ENCODE results near the gene DVL2. TPM values are rescaled to one million over a fixed set of nuclear protein-coding genes. Genes with fewer than 3 reads are reported as not detected.

Gene DVL2
- total RNA-seq, 1 donor from 2014 or later, result 34.4 TPM

DNA sequence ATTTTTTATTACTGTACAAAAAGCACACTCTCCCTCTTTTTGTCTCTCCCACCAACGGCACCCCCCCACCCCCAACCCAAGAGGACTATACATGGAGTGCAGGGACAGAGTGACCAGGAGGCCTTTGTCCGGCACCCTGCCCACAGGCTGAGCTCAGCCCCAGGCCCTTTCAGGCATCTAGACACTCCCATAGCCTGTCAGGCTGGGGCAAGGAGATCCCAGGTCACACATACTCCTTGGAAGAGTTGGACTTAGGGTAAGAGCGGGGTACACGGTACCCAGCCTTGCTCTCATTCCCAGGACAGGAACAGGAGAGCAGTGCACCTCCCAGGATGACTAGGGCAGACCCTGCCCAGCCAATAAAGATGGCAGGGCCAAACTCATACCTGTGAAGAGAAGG is 25.8 kb upstream of the DVL2 start:
- no peak for TF ChIP-seq EZH2 (IDR thresholded peaks at IDR 0.05; ENCODE audit: insufficient read depth, low read length)
- TF ChIP-seq, protein P1, sequence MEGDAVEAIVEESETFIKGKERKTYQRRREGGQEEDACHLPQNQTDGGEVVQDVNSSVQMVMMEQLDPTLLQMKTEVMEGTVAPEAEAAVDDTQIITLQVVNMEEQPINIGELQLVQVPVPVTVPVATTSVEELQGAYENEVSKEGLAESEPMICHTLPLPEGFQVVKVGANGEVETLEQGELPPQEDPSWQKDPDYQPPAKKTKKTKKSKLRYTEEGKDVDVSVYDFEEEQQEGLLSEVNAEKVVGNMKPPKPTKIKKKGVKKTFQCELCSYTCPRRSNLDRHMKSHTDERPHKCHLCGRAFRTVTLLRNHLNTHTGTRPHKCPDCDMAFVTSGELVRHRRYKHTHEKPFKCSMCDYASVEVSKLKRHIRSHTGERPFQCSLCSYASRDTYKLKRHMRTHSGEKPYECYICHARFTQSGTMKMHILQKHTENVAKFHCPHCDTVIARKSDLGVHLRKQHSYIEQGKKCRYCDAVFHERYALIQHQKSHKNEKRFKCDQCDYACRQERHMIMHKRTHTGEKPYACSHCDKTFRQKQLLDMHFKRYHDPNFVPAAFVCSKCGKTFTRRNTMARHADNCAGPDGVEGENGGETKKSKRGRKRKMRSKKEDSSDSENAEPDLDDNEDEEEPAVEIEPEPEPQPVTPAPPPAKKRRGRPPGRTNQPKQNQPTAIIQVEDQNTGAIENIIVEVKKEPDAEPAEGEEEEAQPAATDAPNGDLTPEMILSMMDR (IDR thresholded peaks at IDR 0.05; ENCODE audit: insufficient read depth, low read depth, low read length), result no peak
- H3K9me3 ChIP-seq (ENCODE audit: insufficient read depth, low read depth, low read length), result no peaks in the 10 kb centered on the region
- Mint-ChIP-seq H3K27me3 (ENCODE audit: low read depth, unreplicated experiment) (peaks cover 14% of the 10 kb centered on the region), H3K27ac (ENCODE audit: unreplicated experiment) (no peak overlapping the region), H3K36me3 (ENCODE audit: low read depth, unreplicated experiment) (peaks cover 13% of the 10 kb centered on the region), H3K4me3 (ENCODE audit: unreplicated experiment) (peak overlapping the region; percentile 45), H3K4me1 (ENCODE audit: low read depth, unreplicated experiment) (no peaks in the 10 kb centered on the region), H3K9me3 (ENCODE audit: unreplicated experiment) (no peaks in the 10 kb centered on the region)
- H4K20me1 ChIP-seq (ENCODE audit: insufficient read depth, low read length), result no peaks in the 10 kb centered on the region
- DNase-seq (ENCODE audit: low read depth), result no peak
- H3K27ac ChIP-seq (ENCODE audit: low read depth, low read length), result no peak overlapping the region
- no peak overlapping the region for H2AFZ ChIP-seq (ENCODE audit: low read depth, low read length)
- H3K4me1 ChIP-seq (ENCODE audit: insufficient read depth, low read length), result peaks cover 12% of the 10 kb centered on the region
- peaks cover 14% of the 10 kb centered on the region for H3K27me3 ChIP-seq (ENCODE audit: insufficient read depth, low read length)
- no peak for FAIRE-seq
- no peaks in the 10 kb centered on the region for H3K36me3 ChIP-seq (ENCODE audit: insufficient read depth, low read length)
- H3K4me2 ChIP-seq (ENCODE audit: low read length), result no peak overlapping the region
- no peak overlapping the region for H3K4me3 ChIP-seq (ENCODE audit: insufficient read depth, low read depth, low read length)
- no peak overlapping the region for H3K9ac ChIP-seq (ENCODE audit: low read length)
- H3K79me2 ChIP-seq (ENCODE audit: insufficient read depth, low read length), result no peaks in the 10 kb centered on the region

DNA sequence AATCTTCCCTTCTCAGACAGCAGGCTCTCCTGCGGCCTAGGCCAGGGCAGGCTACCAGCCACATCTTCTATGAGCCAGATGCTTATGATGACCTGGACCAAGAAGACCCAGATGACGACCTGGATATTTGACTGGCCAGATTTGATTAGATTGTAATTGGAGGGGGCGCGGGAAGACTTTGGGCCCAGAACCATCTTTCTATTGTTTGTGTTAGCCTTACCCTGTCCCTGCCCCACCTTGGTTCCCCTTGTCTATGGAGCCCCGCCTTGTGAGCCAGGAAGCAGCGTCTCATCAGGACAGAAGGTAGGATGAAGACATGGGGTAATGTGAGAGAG is 25.2 kb upstream of the DVL2 start:
- Mint-ChIP-seq H3K27ac (ENCODE audit: unreplicated experiment) (no peak overlapping the region), H3K4me3 (ENCODE audit: unreplicated experiment) (no peak overlapping the region)
- FAIRE-seq, result no peak

DNA sequence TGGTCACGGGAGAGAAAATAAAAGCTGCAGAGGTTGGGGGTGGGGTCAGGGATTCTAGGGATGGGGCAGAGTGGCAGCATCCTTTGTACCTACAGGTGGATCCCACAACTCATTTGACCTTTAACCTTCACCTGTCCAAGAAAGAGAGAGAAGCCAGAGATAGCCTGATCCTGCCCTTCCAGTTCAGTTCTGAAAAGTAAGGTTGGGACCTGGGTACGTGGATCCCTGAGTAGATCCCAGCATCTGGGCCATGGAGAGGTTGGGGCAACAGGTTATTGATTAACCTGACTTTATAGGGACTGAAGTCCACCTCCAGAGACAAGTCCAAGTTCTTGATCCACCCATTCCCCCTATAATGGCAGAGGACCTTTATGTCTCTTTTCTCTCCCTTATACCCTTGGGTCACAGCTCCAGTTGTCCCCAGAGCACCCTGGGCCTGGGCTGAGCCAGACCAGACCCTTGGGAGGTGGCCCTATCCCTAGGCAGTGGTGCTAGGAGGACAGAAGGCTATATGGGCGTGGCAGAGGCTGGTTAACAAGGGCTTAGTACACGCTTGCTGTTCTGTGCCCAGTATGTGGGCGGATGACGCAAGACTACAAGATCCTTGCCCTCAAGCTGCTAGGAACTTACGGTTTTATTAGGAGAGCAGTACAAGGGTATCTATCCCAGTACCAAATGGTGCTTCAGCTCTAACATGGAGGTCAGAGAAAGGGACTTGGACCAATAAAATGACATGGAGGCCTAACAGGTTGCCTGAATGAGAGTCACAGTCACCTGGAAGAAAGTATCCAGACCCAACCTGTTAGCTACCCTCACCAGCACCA is 24.6 kb upstream of the DVL2 start:
- Histone ChIP-seq H3K9me3 (ENCODE audit: insufficient read depth, low read depth, low read length) (no peaks in the 10 kb centered on the region), H3K9ac (ENCODE audit: low read length) (no peak overlapping the region), H2AFZ (ENCODE audit: low read depth, low read length) (no peak overlapping the region), H3K27ac (ENCODE audit: low read depth, low read length) (no peak overlapping the region), H3K27me3 (ENCODE audit: insufficient read depth, low read length) (peaks cover 14% of the 10 kb centered on the region), H3K4me1 (ENCODE audit: insufficient read depth, low read length) (peaks cover 12% of the 10 kb centered on the region), H4K20me1 (ENCODE audit: insufficient read depth, low read length) (no peaks in the 10 kb centered on the region), H3K4me3 (ENCODE audit: insufficient read depth, low read depth, low read length) (no peak overlapping the region), H3K79me2 (ENCODE audit: insufficient read depth, low read length) (peaks cover 3% of the 10 kb centered on the region), H3K36me3 (ENCODE audit: insufficient read depth, low read length) (peaks cover 11% of the 10 kb centered on the region), H3K4me2 (ENCODE audit: low read length) (no peak overlapping the region)
- Mint-ChIP-seq H3K9me3 (ENCODE audit: unreplicated experiment) (no peaks in the 10 kb centered on the region), H3K4me3 (ENCODE audit: unreplicated experiment) (no peak overlapping the region), H3K27ac (ENCODE audit: unreplicated experiment) (no peak overlapping the region), H3K4me1 (ENCODE audit: low read depth, unreplicated experiment) (peaks cover 2% of the 10 kb centered on the region), H3K36me3 (ENCODE audit: low read depth, unreplicated experiment) (peaks cover 15% of the 10 kb centered on the region), H3K27me3 (ENCODE audit: low read depth, unreplicated experiment) (peaks cover 14% of the 10 kb centered on the region)
- FAIRE-seq (no peak), DNase-seq (ENCODE audit: low read depth) (no peak)
- TF ChIP-seq, protein P1 (IDR thresholded peaks at IDR 0.05; ENCODE audit: insufficient read depth, low read depth, low read length), result no peak
- TF ChIP-seq EZH2 (IDR thresholded peaks at IDR 0.05; ENCODE audit: insufficient read depth, low read length), result no peak

More for the DNA sequence above, 25.2 kb upstream of the DVL2 start:
- Histone ChIP-seq H3K27ac (ENCODE audit: low read depth, low read length) (no peak overlapping the region), H4K20me1 (ENCODE audit: insufficient read depth, low read length) (no peaks in the 10 kb centered on the region), H3K4me2 (ENCODE audit: low read length) (no peak overlapping the region), H3K79me2 (ENCODE audit: insufficient read depth, low read length) (no peaks in the 10 kb centered on the region), H3K27me3 (ENCODE audit: insufficient read depth, low read length) (peaks cover 14% of the 10 kb centered on the region), H3K36me3 (ENCODE audit: insufficient read depth, low read length) (peaks cover 5% of the 10 kb centered on the region), H2AFZ (ENCODE audit: low read depth, low read length) (no peak overlapping the region), H3K9me3 (ENCODE audit: insufficient read depth, low read depth, low read length) (no peaks in the 10 kb centered on the region), H3K4me3 (ENCODE audit: insufficient read depth, low read depth, low read length) (no peak overlapping the region), H3K9ac (ENCODE audit: low read length) (no peak overlapping the region), H3K4me1 (ENCODE audit: insufficient read depth, low read length) (peaks cover 12% of the 10 kb centered on the region)
- no peak for DNase-seq (ENCODE audit: low read depth)
- Mint-ChIP-seq H3K9me3 (ENCODE audit: unreplicated experiment) (no peaks in the 10 kb centered on the region), H3K4me1 (ENCODE audit: low read depth, unreplicated experiment) (no peaks in the 10 kb centered on the region), H3K36me3 (ENCODE audit: low read depth, unreplicated experiment) (peaks cover 15% of the 10 kb centered on the region), H3K27me3 (ENCODE audit: low read depth, unreplicated experiment) (peaks cover 14% of the 10 kb centered on the region)
- no peak for TF ChIP-seq EZH2 (IDR thresholded peaks at IDR 0.05; ENCODE audit: insufficient read depth, low read length)

Measured in astrocyte (in vitro differentiated cells and primary cell).